Left ventricle myocardium superior (tissue), 1 donor: ENCODE data around the gene GGPS1. TPM values are rescaled to one million over a fixed set of nuclear protein-coding genes. Genes with fewer than 3 reads are reported as not detected.
"Not testable (repeated sequence)": the region's sequence is repeated elsewhere in the genome, so short reads cannot be mapped to it uniquely, and the experiment has no call there.

ENCODE experiments used
- ATAC-seq: fragments of 200-7000 bp; cut with Tn5 transposase; one replicate; pipeline ENCODE4 v1.9.1; 2020; ENCODE audit warnings: mild to moderate bottlenecking, moderate library complexity
- DNase-seq: peaks from one replicate; pipeline ENCODE4 v3.0.0-alpha.2; 2020
- intact Hi-C: fragments of 100-400 bp; cut with micrococcal nuclease; formaldehyde crosslinking; loops from one replicate; pipeline ENCODE4 v1.11.0; 2022
- total RNA-seq: library from RNA; stranded (reverse); fragmentation: NEBNext Ultra II Directional; extraction: Animal tissue kit (Norgen Biotek cat#: 25700); gene quantifications from one replicate; pipeline ENCODE4 v1.2.1, GENCODE V29; 2021
- donor health status: DM: no; HTN: yes; CAD: no; lungs with severe emphysema.

The GGPS1 gene
- total RNA-seq, 1 donor from 2014 or later: 29.8 TPM

DNA sequence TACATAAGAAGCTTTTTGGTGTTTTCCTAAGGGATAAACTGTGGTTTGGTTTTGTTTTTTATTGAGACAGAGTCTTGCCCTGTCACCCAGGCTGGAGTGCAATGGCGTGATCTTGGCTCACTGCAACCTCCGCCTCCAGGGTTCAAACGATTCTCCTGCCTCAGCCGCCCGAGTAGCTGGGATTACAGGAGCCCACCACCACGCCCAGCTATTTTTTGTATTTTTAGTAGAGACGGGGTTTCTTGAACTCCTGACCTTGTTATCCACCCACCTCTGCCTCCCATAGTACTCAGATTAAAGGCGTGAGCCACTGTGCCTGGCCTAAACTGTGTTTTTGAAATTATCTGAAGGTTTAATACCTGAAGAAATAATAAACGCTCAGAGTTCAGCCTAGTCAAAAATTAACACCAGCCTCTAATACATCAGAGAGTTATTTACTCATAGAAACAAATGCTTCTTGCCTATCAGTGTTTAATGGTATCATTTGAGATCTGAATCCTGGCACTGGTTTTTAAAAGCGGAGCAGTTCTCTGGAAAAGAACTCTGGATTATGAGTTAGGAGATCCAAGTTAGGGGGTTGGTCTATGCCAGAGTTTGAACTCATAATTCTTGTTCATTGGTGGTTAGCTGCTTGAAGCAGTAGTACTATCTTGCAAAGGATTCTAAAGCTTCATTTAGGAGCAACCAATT, 29.1 kb upstream of the GGPS1 start:
- ATAC-seq (no peak), DNase-seq (no peak)
- intact Hi-C loops: no loop called here

DNA sequence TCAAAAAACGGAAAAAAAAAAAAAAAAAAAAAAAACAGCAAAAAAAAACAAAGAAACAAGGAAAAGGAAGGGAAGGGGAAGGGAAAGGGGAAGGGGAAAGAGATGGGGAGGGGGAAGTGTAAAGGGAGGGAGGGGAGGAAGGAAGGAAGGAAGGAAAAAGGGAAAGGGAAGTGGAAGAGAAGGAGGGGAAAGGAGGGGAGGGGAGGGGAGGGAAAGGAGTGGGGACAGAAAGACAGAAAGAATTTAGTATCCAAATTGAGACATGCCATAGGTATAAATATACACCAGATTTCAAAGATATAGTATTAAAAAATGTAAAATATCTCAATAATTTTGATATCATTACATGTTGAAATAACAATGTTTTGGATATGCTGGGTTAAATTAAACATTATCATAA, 26.2 kb upstream of the GGPS1 start:
- ATAC-seq: no peak
- DNase-seq: no peak
- intact Hi-C loops: no loop called here

GRCh38 chr1:235304549-235305451, 23.6 kb upstream of the GGPS1 start:
- peak; percentile 55 for ATAC-seq
- intact Hi-C loops: no loop called here
- DNase-seq: no peak

- intact Hi-C loops: no loop called here
- ATAC-seq (peak; percentile 41), DNase-seq (no peak)
Observed at GRCh38 chr1:235307158-235308124, 20.9 kb upstream of the GGPS1 start.

DNA sequence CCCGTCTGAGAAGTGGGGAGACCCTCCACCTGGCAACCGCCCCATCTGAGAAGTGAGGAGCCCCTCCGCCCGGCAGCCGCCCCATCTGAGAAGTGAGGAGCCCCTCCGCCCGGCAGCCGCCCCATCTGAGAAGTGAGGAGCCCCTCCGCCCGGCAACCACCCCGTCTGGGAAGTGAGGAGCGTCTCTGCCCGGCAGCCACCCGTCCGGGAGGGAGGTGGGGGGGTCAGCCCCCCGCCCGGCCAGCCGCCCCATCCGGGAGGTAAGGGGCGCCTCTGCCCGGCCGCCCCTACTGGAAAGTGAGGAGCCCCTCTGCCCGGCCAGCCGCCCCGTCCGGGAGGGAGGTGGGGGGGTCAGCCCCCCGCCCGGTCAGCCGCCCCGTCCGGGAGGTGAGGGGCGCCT, 19.2 kb upstream of the GGPS1 start:
- intact Hi-C loops, DNase-seq, ATAC-seq: not testable (repeated sequence)

DNA sequence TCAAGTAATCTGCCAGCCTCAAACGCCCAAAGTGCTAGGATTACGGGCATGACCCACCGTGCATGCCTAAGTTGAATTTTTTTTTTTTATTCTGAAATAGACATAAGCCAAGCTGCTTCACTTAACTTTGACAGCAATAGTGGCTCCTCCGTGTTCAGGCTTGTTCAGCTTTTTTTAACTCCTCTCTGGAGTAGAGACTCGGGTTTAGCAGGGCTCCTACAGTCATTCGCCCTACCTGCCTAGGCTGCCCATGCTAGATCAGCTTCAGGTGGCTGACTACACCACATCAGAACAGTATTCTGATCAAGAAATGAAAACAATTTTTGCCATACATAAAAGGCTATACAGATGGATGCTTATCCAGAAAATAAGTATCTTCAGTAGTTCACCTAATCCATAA, 15.1 kb upstream of the GGPS1 start:
- ATAC-seq (no peak), DNase-seq (no peak)
- intact Hi-C loops: no loop called here

GRCh38 chr1:235313931-235314678, 14.3 kb upstream of the GGPS1 start:
- intact Hi-C loops: no loop called here
- ATAC-seq: no peak
- no peak for DNase-seq

DNA sequence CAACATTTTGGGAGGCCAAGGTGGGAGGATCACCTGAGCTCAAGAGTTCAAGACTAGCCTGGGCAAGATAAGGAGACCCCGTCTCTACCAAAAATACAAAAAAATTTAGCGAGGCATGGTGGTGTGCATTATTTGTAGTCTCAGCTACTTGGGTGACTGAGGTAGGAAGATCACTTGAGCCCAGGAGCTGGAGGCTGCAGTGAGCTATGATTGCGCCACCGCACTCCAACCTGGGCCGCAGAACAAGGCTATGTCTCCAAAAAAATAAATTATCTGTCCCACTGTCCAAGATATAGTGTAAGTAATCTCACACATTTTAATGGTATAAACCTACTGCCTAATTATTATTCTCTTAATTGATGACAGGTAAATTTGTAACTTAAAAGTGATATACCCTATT, 13.2 kb upstream of the GGPS1 start:
- ATAC-seq (no peak), DNase-seq (no peak)
- intact Hi-C loops: no loop called here

GRCh38 chr1:235315735-235316134, 12.6 kb upstream of the GGPS1 start:
- intact Hi-C loops: no loop called here
- DNase-seq: no peak
- ATAC-seq: no peak

GRCh38 chr1:235317168-235317567, 11.2 kb upstream of the GGPS1 start:
- DNase-seq (no peak), ATAC-seq (no peak)
- intact Hi-C loops: no loop called here

- no peak for DNase-seq
- ATAC-seq: no peak
- intact Hi-C loops: no loop called here
Observed at GRCh38 chr1:235319255-235319654, 9.1 kb upstream of the GGPS1 start.

DNA sequence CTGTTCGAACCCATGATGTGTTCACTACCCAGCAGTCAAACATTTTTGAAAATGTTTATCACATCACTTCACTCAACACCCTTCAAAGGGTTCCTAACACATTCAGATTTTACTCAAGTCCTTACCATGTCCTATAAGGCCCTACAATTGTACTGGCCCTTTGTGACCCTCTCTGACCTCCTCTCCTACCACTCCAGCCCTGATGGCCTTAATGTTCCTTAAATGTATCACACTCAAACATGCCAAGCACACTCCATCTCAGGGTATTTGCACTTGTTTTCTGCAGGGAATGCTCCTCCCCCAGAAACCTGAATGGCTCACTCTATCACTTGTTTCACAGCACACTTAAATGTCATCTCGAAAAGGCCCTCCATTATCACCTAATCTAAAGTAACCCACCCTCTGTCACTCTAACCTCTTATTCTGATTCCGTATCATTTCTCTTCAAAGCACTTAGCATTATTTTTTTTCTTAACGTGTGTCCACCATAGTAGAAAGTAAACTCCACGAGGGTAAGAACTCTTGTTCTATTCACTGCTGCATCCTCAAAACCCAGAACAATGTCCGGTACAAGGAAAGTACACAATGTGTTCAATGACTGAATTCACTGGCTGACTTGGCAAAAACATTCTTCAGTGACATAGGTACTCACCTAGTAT, 7.7 kb upstream of the GGPS1 start:
- DNase-seq (no peak), ATAC-seq (peak; percentile 17)
- intact Hi-C loops: no loop called here

DNA sequence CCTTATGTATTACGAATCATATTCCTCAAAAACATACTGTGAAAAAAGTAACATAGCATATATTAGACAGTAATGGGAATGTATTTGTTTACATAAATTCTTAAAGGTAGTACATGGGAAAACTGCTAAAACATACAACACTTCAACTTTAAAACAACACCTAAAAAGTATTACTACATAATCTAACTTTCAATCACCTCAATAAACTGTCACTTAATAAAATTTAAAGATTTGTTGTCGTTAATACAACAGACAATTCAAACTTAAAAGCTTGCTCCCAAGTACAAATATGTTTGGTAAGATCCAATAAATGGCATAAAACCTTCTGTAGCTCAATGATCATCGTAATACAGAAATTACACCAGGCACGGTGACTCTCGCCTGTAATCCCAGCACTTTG, 4.1 kb upstream of the GGPS1 start:
- intact Hi-C loops: no loop called here
- DNase-seq (no peak), ATAC-seq (no peak)

DNA sequence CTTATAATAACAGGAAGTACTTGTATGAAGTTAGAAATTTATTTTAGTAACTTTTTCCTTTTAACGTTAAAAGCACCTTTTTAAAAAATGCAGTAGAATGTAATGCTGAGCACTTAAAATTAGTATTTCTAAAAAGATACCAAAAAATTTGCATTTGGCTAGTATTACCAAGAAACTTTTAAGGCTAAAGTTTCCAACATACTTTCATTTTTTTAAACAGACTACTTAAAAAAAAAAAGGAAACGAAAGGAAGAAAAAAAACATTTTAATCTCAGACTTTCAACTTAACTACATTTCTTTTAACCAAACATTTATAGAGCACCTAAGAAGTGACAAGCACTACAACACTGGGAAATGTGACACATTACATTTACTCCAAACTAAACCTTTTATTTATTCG, 3.2 kb upstream of the GGPS1 start:
- DNase-seq (no peak), ATAC-seq (no peak)
- intact Hi-C loops: loop anchor here (5.0 kb wide), 1 partner anchor 42 kb away; the partner anchor contains the start of gene TBCE

DNA sequence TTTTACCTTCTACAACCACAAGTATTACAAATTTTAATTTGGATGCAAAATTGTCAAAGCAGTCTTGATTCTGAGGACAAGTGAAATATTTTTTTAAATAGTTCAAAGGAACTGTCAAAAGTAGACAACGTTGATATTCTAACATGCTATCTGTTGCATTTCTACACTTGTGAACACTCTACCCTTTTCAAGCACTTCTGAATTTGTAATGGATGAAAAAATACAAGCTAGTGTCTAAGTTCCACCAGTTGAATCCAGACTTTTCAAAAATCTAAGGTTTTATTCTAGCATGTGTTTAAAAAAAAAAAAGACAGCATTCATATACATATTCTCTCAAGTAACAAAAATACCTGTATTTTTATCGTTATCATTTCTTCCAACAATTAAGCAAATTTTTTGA, 2.5 kb upstream of the GGPS1 start:
- DNase-seq (no peak), ATAC-seq (no peak)
- intact Hi-C loops: loop anchor here (5.0 kb wide), 1 partner anchor 41 kb away; the partner anchor contains the start of gene TBCE

DNA sequence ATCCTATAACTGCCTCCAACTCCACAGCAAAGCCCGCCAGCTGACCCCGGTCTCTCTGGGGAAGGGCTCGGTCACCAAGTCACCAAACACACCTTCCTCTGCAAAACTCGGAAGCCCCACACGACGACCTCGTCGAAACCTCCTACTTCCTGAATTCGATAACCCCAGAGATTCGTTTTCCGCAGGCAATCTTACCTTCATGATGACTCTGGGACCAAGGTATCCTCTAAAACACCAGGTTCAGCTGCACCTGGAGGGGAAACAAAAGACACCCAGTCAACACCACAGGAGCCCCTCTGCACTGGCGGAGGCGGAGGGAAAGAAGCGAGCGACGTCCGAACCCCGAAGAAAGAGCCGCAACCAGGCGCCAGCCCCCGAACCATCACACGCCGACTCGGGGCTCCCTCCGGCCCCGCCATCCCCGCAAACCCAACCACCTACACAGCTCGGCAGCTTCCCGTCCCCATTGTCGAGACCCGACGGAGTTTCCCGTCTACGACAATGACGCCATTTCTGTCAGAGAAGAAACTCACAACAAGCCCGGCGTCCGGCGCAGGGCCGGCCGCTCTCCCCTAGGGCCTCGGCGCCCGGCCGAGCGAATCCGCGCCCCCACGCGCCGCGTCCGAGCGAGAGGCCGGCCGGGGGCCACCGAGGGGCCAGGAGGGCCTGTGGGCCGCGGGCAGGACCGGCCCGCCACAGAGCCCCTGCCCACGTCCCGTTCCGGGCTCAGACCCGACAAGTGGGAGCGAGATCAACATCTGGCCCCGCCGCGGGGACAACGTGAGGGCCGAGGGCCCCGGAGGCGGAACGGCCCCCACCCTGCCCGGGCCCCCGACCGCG, 1.4 kb upstream of the GGPS1 start:
- intact Hi-C loops: loop anchor here (5.0 kb wide), 1 partner anchor 40 kb away; the partner anchor contains the start of gene TBCE
- peak; percentile 9 for ATAC-seq
- peak; percentile 54 for DNase-seq
